Activated CD8-positive, alpha-beta memory T cell treated with anti-CD3 and anti-CD28 coated beads, Interleukin-2, amount 50 U/mL, for 48 hours (primary cell): ENCODE results near the gene GPLD1.

Experiments
- DNase-seq: peaks from one replicate; pipeline ENCODE4 v3.0.0-alpha.2; 2020

Gene GPLD1

DNA sequence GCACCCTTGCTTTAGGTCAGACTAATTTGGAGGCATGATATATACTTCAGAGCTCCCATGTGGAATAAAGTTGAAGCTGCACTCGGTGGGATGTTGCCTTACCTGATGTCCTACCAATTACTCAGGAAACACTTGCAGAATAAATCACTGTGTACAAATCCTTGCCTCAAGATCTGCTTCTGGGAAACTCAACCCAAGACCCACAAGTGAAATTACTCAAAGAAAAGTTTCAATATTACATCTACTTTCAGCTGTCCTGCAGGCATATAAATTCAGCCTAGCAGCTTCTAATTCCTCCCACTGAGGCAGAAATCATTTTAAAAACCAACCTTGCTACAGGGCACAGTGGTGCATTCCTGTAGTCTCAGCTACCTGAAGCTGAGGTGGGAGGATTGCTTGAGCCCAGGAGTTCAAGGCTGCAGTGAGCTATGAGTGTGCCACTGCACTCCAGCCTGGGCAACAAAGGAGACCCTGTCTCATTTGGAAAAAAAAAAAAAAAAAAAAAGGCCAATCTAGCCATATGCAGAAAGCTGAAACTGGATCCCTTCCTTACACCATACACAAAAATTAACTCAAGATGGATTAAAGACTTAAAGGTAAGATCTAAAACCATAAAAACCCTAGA lies 110.8 kb downstream of the GPLD1 start:
- DNase-seq = no peak
